GM21717 (cell line): ENCODE results near the gene MT1M.
"Not testable (repeated sequence)": the region's sequence is repeated elsewhere in the genome, so short reads cannot be mapped to it uniquely, and the experiment has no call there.

Experiments used
- ATAC-seq: cut with Tn5 transposase; IDR thresholded peaks from one replicate; pipeline ENCODE4 v1.9.1; 2021; ENCODE audit warnings: mild to moderate bottlenecking, moderate library complexity; ENCODE audit not compliant: unreplicated experiment

Gene MT1M

DNA sequence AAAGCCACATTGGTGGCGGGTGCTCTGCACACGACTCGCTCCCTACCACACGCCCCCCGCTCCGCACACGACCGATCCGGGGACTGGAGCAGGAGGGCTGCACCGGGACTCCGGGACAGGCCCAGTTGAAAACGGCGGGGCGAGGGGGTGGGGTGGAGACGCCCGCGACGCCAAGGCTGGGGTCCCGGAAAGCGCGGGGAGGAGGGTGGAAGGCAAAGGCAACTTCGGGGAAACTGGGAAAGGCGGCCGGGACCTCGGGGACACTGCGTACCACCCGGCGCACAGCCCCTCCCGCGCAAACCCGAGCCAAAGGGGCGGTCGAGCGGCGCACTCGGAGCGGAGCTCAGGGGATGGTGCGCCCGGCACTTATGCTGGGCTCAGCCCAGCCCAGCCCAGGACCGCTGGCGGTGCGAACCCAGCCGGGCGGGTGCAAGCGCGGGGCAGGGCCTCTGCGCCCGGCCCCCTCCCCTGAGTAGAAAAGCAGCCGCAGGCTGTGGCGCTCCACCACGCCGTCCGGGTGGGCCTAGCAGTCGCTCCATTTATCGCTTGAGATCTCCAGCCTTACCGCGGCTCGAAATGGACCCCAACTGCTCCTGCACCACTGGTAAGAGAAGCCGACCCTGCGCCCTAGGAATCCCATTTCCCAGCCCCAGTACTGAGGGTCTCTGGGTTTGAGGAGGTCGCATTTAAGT is at the start of gene MT1M:
Gene MT1M (plus strand): TSS at position 504 of the 692 bp plus-strand sequence. CDS start 73 bp downstream, at position 577.
- ATAC-seq = no peak

DNA sequence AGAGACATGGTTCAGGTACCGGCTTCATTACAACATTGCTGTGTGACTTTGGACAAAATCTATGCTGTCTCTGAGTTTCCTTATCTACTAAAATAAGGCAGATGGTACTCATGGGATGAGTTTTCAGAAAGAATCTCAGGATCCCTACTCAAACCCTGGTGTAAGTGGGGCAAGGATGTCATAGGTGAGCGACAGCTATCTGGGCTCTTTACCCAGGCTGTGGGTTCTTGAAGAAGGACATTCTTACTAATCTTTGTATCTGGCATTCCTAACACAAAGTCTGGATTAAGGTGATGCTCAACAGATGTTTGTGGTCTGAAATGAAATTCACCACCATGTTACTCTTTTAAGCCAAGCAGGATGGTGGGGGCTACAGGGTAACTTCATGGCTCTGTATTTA is 49.5 kb upstream of the MT1M start:
- not testable (repeated sequence) for ATAC-seq

DNA sequence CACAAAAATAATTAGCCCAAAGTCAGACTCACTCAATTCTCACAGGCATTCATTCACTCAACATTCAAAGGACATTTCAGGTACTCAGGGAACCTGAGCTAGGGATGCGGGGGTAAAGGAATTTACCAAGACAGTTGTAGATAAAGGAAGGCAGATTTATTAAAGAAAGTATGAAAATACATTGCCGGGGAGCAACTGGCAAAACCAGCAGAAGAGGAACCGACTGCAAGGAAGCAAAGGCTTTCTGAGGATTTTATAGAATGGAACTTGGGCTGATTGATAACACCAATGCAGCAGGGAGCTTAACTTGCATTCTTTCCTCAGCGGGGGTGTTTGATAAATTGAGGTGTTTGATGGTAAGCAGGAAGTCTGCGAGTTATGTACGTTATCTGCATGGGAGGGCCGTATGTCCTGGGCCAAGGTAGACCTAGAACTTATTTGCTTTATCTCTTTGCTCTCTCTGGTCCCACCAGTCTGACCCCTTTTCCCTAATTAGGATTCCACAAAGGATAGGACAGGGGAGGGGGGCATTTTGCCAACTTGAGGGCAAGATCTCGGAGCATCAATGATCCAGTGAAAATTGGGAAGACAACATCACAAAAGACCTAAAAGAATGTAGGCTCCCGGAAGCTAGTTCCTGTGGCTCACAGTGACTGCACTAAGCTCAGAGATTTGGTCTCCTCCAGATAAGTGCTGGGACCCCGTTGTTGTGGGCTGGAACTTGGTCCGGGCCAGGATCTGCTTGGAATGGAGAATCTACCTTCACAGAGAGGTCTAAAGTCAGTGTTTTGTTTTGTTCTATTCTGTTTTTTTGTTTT is 48.9 kb upstream of the MT1M start:
- no peak for ATAC-seq

DNA sequence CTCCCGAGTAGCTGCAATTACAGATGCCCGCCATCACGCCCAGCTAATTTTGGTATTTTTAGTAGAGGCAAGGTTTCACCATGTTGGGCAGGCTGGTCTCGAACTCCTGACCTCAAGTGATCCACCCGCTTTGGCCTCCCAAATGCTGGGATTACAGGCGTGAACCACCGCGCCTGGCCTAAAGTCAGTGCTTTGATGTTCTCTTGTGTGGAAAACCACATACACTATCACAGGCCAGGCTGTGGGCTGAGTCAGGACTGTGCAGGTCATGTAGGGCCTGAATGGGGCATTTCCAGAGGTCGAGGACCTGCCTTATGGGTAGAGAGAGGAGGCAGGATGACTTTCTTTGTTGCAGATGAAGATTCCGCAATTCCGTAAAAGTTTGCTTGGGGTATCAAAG is 48.2 kb upstream of the MT1M start:
- ATAC-seq = no peak

DNA sequence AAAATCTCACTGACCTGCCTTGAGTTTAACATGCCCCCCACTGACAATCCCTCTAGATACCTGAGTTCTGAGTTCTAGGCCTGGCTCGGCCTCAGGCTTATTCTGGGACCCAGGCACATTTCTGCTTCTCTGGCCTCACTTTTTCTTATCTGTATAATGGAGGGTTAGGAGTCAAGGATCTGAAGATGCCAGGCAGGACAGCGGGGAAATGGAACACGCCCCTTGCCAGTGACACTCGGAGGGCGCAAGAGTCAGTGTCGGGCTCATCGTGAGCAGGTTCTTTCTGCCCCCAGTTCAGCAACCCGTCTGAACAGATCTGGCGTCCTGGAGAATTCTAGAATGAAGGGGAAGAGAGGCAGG is 43.7 kb upstream of the MT1M start:
- no peak for ATAC-seq

DNA sequence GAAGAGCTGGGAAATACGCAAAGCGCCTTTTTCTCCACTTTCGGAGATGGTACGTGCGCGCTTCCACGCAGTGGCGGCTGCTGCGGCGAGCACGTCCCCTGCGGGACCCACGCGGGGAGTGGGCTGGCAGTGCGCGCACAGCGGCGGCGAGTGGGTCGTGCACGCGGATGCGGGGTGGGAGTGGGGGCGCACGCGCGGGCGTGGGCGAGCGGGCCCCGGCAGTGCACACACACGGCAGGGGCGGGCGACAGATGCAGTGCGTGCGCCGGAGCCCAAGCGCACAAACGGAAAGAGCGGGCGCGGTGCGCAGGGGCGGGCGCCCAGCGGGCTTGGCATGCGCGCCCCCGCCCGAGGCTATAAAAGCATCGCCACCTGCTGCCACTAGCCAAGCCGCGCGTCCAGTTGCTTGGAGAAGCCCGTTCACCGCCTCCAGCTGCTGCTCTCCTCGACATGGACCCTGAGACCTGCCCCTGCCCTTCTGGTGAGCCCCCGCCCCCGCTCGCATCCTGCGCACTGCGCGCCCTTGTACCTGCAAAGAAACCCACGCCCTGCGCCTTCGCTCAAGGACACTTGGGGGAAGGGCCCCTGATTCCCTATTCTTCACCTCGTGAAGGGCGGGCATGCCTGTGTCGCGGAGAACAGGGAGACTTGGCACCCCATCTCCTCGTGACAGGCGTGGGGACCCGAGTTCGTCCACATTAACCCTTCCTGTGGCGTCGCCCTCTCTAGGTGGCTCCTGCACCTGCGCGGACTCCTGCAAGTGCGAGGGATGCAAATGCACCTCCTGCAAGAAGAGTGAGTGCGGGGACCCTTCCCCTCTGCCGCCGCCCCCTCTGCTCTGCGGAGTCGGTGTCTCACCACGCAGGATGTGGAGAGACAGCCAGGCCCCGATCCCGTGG is 43.1 kb upstream of the MT1M start, which contains the start of gene MT3:
Gene MT3 (plus strand): TSS at position 388 of the 899 bp plus-strand sequence. CDS start 63 bp downstream, at position 451.
- no peak for ATAC-seq

DNA sequence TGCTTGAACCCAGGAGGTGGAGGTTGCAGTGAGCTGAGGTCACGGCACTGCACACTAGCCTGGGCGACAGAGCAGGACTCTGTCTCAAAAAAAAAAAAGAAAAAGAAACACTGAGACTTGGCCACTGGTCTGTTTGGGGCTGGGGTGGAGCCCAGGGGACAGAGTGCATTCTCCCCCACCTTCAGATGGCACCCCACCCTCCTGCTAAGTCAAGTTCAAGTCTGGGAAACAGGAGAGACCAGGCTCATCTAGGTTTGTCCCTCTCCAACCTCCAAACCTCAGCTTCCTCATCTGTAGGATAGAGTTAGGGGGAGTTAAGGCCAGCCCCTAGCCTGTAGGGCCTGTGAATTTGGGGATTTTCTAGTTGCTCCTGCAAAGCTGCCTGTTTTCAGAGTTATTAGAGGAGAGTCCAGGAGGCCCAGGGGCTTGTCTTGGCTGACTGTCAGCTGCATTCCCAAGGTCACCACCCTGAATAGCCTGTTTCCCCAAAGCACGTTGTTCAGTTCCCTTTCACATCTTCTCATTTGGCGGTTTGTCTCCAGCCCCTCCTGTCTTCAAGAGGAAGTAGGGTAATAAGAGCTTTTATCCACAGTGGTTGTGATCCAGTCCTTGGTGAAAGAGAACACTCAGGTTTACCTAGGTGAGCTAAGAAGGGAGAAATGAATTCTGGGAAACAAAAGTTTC is 40.9 kb upstream of the MT1M start:
- ATAC-seq = no peak

DNA sequence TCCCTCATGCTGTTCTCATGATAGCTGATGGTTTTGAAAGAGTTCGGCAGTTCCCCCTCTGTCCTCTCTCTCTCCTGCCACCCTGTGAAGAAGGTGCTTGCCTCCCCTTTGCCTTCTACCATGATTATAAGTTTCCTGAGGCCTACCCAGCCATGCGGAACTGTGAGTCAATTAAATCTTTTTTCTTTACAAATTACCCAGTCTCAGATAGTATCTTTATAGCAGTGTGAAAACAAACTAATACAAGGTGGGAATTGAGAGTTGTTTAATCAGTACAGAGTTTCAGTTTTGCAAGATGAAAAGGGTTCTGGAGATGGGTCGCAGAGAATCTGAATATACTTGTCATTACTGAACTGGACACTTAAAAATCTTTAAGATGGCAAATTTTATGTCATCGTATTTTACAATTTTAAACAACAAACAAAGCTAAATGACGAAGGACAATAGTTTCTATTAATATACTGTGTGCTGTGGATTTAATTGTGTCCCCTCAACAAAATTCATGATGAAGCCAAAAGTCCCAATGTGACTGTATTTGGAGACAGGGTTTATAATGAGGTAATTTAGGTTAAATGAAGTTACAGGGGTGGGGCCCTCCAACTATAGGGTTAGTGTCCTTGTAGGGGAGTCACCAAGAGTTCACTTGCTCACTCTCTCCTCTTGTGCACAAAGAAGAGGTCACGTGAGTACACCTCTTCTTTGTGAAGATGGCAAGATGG is 38.7 kb upstream of the MT1M start:
- ATAC-seq = no peak

DNA sequence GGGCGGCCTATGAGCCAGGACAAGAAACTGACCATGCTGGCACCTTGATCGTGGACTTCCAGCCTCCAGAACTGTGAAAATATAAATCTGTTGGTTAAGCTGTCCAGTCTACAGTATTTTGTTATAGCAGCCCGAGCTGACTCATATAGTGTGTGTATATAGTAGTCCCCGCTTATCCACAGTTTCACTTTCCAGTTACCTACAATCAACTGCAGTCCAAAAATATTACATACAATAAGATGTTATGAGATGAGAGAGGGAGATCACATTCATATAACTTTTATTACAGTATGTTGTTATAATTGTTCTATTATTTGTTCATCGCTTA is 38.2 kb upstream of the MT1M start:
- no peak for ATAC-seq

DNA sequence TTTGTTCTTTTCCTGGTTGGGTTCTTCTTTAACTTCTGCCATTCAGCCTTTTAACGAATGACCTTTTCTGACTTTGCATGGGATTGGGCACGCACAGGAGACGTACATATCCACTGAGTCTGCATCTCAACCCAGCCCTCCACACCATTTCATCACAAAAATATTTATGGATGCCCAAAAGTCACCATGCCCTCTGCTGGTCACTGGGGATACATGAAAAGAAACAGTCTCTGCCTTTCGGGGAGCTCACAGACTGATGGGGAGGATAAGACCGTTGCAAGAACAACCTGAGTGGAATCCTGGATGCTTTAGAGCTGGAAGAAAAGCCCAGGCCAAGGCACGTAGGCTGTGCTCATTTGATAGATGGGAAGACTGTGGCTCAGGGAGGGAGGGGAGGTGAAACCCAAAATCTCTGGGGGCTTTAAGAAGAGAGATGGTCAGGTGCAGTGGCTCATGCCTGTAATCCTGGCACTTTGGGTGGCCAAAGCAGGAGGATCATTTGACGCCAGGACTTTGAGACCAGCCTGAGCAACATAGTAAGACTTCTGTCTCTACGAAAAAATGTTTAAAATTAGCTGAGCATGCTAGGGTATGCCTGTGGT is 32.0 kb upstream of the MT1M start:
- no peak for ATAC-seq

DNA sequence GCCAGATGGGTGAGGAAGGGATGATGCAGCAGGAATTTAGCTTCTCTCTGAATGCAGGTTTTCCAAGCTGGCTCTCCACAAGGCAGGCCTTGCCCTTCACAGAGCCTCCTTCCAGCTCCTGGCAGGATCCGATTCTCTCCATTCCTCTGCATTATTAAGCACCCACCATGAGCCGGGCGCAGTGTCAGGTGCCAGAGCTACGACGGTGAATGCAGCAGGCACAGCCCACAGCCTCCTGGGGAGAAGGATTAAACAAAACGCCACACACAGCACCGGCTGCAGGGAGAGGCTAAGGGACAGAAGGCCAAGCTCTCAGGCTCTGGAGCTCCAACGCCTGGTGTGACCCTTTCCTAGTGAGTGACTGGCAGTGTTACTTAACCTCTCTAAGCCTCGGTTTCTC is 31.1 kb upstream of the MT1M start:
- ATAC-seq = no peak

DNA sequence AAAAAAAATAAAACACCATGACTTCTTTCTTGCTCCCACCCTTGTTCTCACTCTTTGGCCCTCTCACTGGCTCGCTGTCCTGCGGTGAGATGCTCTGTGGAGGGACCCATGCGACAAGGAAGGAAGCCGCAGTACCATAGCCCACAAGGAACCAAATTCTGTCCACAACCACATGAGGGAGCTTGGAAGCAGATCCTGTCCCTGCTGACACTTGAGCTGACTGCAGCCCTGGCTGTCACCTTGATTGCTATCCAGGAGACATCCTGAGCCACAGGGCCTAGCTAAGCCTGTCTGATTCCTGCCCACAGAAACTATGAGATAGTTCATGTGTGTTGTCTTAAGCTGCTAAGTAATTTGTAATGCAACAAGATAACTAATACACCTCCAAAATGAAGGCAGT is 28.9 kb upstream of the MT1M start:
- ATAC-seq = no peak

DNA sequence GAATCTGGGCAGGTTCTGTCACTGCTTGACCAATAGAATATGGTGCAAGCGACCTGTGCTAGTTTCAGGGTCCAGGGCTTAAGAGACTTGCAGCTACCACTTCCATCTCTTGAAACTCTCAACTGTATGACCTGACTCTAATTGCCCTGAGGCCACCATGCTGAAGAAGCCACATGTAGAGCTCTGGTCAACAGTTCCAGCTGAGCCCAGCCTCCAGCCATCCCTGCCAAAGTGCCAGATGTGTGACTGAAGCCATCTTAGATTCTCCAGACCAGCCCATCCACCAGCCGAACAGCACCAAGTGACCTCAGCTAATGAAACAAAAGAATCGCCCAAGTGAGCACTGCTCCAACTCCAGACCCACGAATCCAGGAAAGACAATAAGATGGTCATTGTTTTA is 27.5 kb upstream of the MT1M start:
- no peak for ATAC-seq

DNA sequence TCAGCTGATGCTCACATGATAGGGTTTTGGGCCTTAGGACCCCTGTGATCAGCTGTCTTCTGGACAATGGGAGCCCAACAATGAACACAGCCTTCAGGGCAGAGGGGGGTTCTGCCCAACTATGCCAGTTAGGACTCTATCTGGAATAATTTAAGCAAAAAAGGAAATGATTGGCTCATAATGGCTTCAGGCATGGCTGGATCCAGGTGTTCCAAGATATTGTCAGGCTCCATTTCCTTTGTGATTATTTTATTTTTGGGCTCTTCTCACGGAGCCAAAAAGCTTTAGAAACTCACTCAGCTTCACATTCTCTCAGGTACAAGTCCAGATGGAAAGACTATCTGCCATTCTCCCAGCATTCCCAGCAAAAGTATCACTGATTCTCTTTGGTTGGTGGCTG is 27.0 kb upstream of the MT1M start:
- no peak for ATAC-seq

DNA sequence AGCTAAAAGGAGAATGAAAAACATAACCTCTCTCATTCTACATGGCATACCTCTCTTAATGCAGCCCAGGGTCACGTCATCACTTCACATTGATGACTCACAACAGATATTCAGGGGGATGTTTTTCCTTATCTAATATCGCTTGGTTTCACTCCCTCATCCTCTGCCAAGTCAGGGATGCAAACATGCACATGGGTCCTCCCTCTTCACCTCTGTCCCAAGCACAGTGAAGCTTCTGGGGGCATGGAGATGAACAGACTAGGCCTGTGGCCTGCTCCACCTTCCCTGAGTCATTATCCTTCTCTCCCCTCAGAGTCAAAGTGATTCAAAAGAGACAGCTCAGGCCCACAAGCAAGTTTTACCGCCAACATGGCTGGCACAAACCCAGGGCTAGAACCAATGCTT is 26.4 kb upstream of the MT1M start:
- no peak for ATAC-seq

DNA sequence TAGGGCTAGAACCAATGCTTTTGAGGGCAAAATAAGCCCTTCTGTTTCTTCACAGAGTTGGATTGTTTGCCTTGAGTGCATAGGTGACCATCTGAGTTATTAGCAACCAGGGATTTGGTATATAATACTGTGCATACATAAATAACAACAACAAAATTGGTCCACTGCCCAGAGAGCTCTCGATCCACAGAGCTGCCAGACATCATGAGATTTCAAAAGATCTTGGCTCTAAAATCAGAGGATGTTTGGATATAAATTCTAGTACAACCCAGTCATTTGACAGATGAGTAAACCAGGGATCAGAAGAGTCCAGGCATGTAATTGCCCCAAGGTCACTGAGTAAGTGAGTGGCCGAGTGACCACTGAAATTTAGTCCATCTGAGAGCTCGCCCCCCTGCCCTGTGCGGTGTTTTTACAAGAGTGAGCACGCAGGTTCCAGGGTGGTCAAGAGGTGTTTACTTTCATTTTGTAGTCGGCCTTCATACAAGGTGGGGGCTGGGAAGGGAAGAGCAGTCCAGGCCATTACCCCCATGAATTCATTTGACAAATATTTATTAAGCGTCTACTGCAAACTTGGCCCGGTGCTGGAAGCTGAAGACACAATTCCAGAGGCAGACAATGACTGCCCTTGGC is 25.9 kb upstream of the MT1M start:
- ATAC-seq = no peak

DNA sequence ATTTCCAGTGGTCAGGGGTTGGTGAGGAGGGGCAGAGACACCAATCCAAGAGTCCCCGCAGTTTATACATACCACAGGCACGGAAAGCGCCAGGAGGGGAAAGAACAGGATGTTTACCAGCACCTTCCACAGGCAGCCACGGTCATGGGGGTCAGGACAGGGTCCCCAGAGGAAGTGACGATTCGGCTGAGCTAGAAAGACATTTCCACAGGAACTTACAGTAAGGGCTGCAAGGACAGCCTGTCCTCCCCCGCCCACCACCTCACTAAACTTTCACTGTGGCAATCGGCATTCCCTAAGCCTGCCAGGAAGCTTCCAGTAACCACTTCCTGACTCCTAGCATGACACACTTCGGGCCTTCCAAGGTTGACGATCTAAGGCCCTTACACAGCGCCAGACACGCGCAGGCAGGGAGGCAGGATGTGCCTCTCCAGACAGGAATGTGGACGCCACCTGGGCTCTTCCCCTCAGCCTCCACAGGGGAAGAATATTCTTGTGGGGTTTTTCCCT is 25.3 kb upstream of the MT1M start:
- ATAC-seq = no peak

DNA sequence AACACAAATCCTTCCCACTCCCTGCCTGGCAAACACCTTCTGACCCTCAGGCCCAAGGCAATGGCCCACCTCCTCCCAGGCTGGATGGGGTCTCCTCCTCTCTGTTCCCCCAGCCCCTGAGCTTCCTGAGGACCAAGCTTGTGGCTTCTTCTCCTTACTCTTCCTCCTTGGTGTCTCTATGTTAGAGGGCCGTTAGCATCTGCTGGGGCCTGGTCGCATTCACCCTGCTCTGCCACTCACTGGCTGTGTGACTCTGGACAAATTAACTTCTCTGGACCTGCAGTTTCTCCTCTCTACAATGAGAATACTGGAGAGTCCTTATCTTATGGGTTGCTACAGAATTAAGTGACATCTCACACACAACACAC is 24.8 kb upstream of the MT1M start:
- ATAC-seq = no peak
